ENCODE results near the gene TCN2. TPM values are rescaled to one million over a fixed set of nuclear protein-coding genes. Genes with fewer than 3 reads are reported as not detected.
A peak's percentile ranks its signal among the peaks of the same experiment; 100 is the strongest.
"Not testable (repeated sequence)": the region's sequence is repeated elsewhere in the genome, so short reads cannot be mapped to it uniquely, and the experiment has no call there.

The TCN2 gene
- total RNA-seq = 6.9 and 7.1 TPM in 2 replicates
- polyA plus RNA-seq = 10.8 and 12.0 TPM in 2 replicates
- 9.4 and 9.6 TPM in 2 replicates for polyA plus RNA-seq (2012)
- polyA minus RNA-seq (ENCODE audit: low replicate concordance) = 15.3 and 20.1 TPM in 2 replicates

GRCh38 chr22:30606455-30607299 is at the start of gene TCN2:
Gene TCN2 (plus strand): TSS chr22:30607174. CDS start chr22:30607332, 158 bp downstream.
- no peaks in the 10 kb centered on the region for H4K20me1 ChIP-seq (ENCODE audit: control insufficient read depth, extremely low read depth, insufficient read depth, low read length)
- H3K9ac ChIP-seq (ENCODE audit: insufficient read depth, low read length) = peak within 1 kb of the TSS; percentile 55
- peak within 1 kb of the TSS; percentile 45 to 68 (median 54) for H3K4me3 ChIP-seq (replicated peaks in 1 of 4; ENCODE audit: control extremely low read depth in 1 of 4, insufficient read depth in 1 of 4, low read depth in 3 of 4, low read length in 4 of 4)
- DNase-seq (ENCODE audit: low read depth in 2 of 2) = peak; percentile 83 to 85
- H3K27ac ChIP-seq (ENCODE audit: insufficient read depth, low read length) = peak within 1 kb of the TSS; percentile 76
- peak within 1 kb of the TSS; percentile 92 for H3K4me2 ChIP-seq (ENCODE audit: extremely low read depth, insufficient read depth, low read length)
- TF ChIP-seq CTCF (conservative IDR thresholded peaks at IDR 0.05 in 1 of 2, IDR thresholded peaks at IDR 0.05 in 1 of 2; ENCODE audit: low read depth in 1 of 2, low read length in 2 of 2) = no peak
- no peak for TF ChIP-seq EZH2 (IDR thresholded peaks at IDR 0.05; ENCODE audit: low read length, missing control alignments)
- no peaks in the 10 kb centered on the region for H3K36me3 ChIP-seq (ENCODE audit: control insufficient read depth, insufficient read depth, low read length)
- H3K4me1 ChIP-seq (ENCODE audit: control insufficient read depth, extremely low read depth, insufficient read depth, low read length) = peaks cover 29% of the 10 kb centered on the region
- no peaks in the 10 kb centered on the region for H3K9me3 ChIP-seq (ENCODE audit: control insufficient read depth, insufficient read depth, low read depth, low read length)
- H3K27me3 ChIP-seq (ENCODE audit: control insufficient read depth, insufficient read depth, low read length) = no peaks in the 10 kb centered on the region
- peak within 1 kb of the TSS; percentile 94 for H2AFZ ChIP-seq (ENCODE audit: low read length)
- no peaks in the 10 kb centered on the region for H3K79me2 ChIP-seq (ENCODE audit: control insufficient read depth, insufficient read depth, low read length)

GRCh38 chr22:30557243-30557642 is 49.7 kb upstream of the TCN2 start:
- Histone ChIP-seq H3K4me1 (ENCODE audit: control insufficient read depth, extremely low read depth, insufficient read depth, low read length) (no peaks in the 10 kb centered on the region), H2AFZ (ENCODE audit: low read length) (no peak overlapping the region), H4K20me1 (ENCODE audit: control insufficient read depth, extremely low read depth, insufficient read depth, low read length) (no peaks in the 10 kb centered on the region), H3K27ac (ENCODE audit: insufficient read depth, low read length) (no peak overlapping the region), H3K4me2 (ENCODE audit: extremely low read depth, insufficient read depth, low read length) (no peak overlapping the region), H3K36me3 (ENCODE audit: control insufficient read depth, insufficient read depth, low read length) (no peaks in the 10 kb centered on the region), H3K27me3 (ENCODE audit: control insufficient read depth, insufficient read depth, low read length) (no peaks in the 10 kb centered on the region), H3K79me2 (ENCODE audit: control insufficient read depth, insufficient read depth, low read length) (no peaks in the 10 kb centered on the region), H3K9ac (ENCODE audit: insufficient read depth, low read length) (no peak overlapping the region), H3K9me3 (ENCODE audit: control insufficient read depth, insufficient read depth, low read depth, low read length) (no peaks in the 10 kb centered on the region), H3K4me3 (replicated peaks in 1 of 4; ENCODE audit: control extremely low read depth in 1 of 4, insufficient read depth in 1 of 4, low read depth in 3 of 4, low read length in 4 of 4) (no peak overlapping the region)
- TF ChIP-seq CTCF (conservative IDR thresholded peaks at IDR 0.05 in 1 of 2, IDR thresholded peaks at IDR 0.05 in 1 of 2; ENCODE audit: low read depth in 1 of 2, low read length in 2 of 2) = no peak
- TF ChIP-seq EZH2 (IDR thresholded peaks at IDR 0.05; ENCODE audit: low read length, missing control alignments) = no peak
- DNase-seq (ENCODE audit: low read depth in 2 of 2) = no peak

DNA sequence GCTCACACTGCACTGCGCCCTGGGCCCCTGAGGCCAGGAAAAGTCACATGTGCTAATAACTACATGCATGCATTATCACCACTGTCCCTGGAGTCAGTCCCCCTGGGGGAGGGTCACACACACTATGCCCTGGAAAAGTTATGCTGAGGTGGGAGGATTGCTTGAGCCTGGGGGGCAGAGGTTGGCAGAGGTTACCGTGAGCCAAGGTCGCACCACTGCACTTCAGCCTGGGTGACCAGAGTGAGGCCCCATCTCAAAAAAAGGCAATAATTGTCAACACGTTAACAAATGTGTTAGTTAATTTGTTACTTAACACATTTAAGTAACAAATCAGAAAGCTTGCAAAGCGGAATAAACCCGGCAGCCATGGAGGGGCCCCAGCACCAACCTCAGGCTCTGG is 47.1 kb upstream of the TCN2 start:
- Histone ChIP-seq H3K27me3 (ENCODE audit: control insufficient read depth, insufficient read depth, low read length) (no peaks in the 10 kb centered on the region), H3K4me2 (ENCODE audit: extremely low read depth, insufficient read depth, low read length) (no peak overlapping the region), H3K36me3 (ENCODE audit: control insufficient read depth, insufficient read depth, low read length) (no peaks in the 10 kb centered on the region), H3K4me1 (ENCODE audit: control insufficient read depth, extremely low read depth, insufficient read depth, low read length) (no peaks in the 10 kb centered on the region), H3K27ac (ENCODE audit: insufficient read depth, low read length) (no peak overlapping the region), H3K9ac (ENCODE audit: insufficient read depth, low read length) (no peak overlapping the region), H4K20me1 (ENCODE audit: control insufficient read depth, extremely low read depth, insufficient read depth, low read length) (no peaks in the 10 kb centered on the region), H3K9me3 (ENCODE audit: control insufficient read depth, insufficient read depth, low read depth, low read length) (no peaks in the 10 kb centered on the region), H3K4me3 (replicated peaks in 1 of 4; ENCODE audit: control extremely low read depth in 1 of 4, insufficient read depth in 1 of 4, low read depth in 3 of 4, low read length in 4 of 4) (no peak overlapping the region), H3K79me2 (ENCODE audit: control insufficient read depth, insufficient read depth, low read length) (no peaks in the 10 kb centered on the region), H2AFZ (ENCODE audit: low read length) (no peak overlapping the region)
- no peak for DNase-seq (ENCODE audit: low read depth in 2 of 2)
- TF ChIP-seq EZH2 (IDR thresholded peaks at IDR 0.05; ENCODE audit: low read length, missing control alignments) (no peak), CTCF (conservative IDR thresholded peaks at IDR 0.05 in 1 of 2, IDR thresholded peaks at IDR 0.05 in 1 of 2; ENCODE audit: low read depth in 1 of 2, low read length in 2 of 2) (no peak)

DNA sequence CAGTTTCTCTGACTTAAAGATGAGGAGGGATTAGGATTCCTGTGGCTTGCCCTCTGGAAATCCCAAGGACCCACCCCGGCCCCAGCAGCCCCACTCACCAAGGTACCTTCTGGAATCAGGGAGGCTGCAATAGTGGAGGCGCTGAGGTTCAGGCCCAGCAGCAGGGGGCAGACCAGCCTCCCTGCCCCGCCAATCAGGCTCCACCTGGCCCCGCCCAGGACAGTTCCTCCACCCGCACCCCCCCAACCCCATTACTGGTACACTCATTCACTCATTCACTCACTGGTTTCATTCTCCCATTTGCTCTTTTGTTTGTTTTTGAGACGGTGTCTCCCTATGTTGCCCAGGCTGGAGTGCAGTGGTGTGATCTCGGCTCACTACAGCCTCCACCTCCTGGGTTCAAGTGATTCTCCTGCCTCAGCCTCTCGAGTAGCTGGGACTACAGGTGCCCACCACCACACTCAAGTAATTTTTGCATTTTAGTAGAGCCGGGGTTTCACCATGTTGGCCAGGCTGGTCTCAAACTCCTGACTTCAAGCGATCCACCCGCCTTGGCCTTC is 46.3 kb upstream of the TCN2 start:
- not testable (repeated sequence) for H3K4me3 ChIP-seq (replicated peaks in 1 of 4; ENCODE audit: control extremely low read depth in 1 of 4, insufficient read depth in 1 of 4, low read depth in 3 of 4, low read length in 4 of 4); H3K4me1 ChIP-seq (ENCODE audit: control insufficient read depth, extremely low read depth, insufficient read depth, low read length); H3K27ac ChIP-seq (ENCODE audit: insufficient read depth, low read length); H3K27me3 ChIP-seq (ENCODE audit: control insufficient read depth, insufficient read depth, low read length); H3K9me3 ChIP-seq (ENCODE audit: control insufficient read depth, insufficient read depth, low read depth, low read length); H3K79me2 ChIP-seq (ENCODE audit: control insufficient read depth, insufficient read depth, low read length); H3K36me3 ChIP-seq (ENCODE audit: control insufficient read depth, insufficient read depth, low read length); H4K20me1 ChIP-seq (ENCODE audit: control insufficient read depth, extremely low read depth, insufficient read depth, low read length); H3K4me2 ChIP-seq (ENCODE audit: extremely low read depth, insufficient read depth, low read length); H2AFZ ChIP-seq (ENCODE audit: low read length); DNase-seq (ENCODE audit: low read depth in 2 of 2); H3K9ac ChIP-seq (ENCODE audit: insufficient read depth, low read length)
